ENCODE results near the gene UBE2Q1.

GRCh38 chr1:154579374-154579773 is 20.9 kb upstream of the UBE2Q1 start:
- TF ChIP-seq USF2 (IDR thresholded peaks at IDR 0.05; ENCODE audit: borderline replicate concordance, low read depth, low read length) (no peak), ASH2L (IDR thresholded peaks at IDR 0.05; ENCODE audit: borderline replicate concordance, low read depth) (no peak), GATAD2B (conservative IDR thresholded peaks at IDR 0.05; ENCODE audit: low read depth) (no peak), CTCF (IDR thresholded peaks at IDR 0.05 in 2 of 3, conservative IDR thresholded peaks at IDR 0.05 in 1 of 3; ENCODE audit: control insufficient read depth in 2 of 3, extremely low read depth in 1 of 3, insufficient read depth in 1 of 3, low read depth in 3 of 3, low read length in 3 of 3) (no peak), BACH1 (IDR thresholded peaks at IDR 0.05; ENCODE audit: borderline replicate concordance) (no peak), CHD4 (IDR thresholded peaks at IDR 0.05) (no peak)

Measured in GM12878 (cell line).